ENCODE results near the gene TRIM34.
"Not testable (repeated sequence)": the region's sequence is repeated elsewhere in the genome, so short reads cannot be mapped to it uniquely, and the experiment has no call there.

Gene TRIM34

DNA sequence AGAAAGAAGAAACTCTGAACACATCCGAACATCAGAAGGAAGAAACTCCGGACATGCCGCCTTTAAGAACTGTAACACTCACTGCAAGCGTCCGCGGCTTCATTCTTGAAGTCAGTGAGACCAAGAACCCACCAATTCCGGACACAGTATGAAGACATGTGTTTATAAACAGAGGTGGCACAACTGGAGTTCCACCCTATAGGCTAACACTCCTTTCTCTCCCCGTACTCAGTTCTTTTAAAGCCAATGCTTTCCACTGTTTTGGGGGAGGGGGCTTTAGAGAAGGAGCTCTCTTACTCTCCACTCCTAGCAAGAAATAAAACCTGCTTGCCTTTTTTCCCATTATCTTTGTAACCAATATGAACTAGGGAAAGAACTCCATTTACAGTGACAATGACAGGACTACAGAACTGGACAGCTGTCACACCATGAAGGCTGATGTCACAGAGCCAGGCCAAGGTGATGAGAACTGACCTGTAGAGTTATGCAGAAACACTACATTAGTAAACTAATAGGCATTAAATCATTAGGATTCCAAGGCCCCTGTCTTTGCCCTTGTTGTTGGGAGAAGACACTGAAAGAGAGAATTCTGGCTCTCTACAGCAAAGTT lies 59.3 kb downstream of the TRIM34 start:
- no peak for DNase-seq (ENCODE audit: low read depth in 2 of 2)

GRCh38 chr11:5684646-5685362 lies 60.0 kb downstream of the TRIM34 start, which contains the start of gene TRIM5:
TSS of gene TRIM5 (minus strand) at chr11:5685074. CDS start at chr11:5680177, 4,897 bp downstream.
- peak; percentile 93 to 94 for DNase-seq (ENCODE audit: low read depth in 2 of 2)

DNA sequence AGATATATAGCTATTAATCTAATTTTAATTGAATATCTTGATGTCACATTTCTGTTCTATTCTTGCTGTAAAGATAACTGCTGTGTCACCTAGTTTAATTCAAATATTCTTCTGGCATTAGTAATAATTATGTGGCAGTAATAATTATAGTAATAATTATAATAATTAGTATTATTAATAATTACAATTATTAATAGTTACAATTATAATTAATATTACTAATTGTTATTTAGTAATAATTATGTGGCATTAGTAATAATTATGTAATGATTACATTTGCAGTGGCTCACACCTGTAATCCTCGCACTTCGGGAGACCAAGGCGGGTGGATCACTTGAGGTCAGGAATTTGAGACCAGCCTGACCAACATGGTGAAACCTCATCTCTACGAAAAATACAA lies 61.6 kb downstream of the TRIM34 start:
- DNase-seq (ENCODE audit: low read depth in 2 of 2) = no peak

- DNase-seq (ENCODE audit: low read depth in 2 of 2) = no peak
Measured at GRCh38 chr11:5688482-5688881, 63.7 kb downstream of the TRIM34 start.

- DNase-seq (ENCODE audit: low read depth in 2 of 2) = peak; percentile 25 to 41
Measured at GRCh38 chr11:5689551-5689983, 64.8 kb downstream of the TRIM34 start, which contains the start of gene TRIM22. TSS of gene TRIM22 (plus strand) at chr11:5689790. CDS start at chr11:5696233, 6,443 bp downstream.

GRCh38 chr11:5690216-5690615 lies 65.4 kb downstream of the TRIM34 start:
- DNase-seq (ENCODE audit: low read depth in 2 of 2) = no peak

- DNase-seq (ENCODE audit: low read depth in 2 of 2) = no peak
Measured at GRCh38 chr11:5690736-5691135, 65.9 kb downstream of the TRIM34 start.

- DNase-seq (ENCODE audit: low read depth in 2 of 2) = not testable (repeated sequence)
Measured at GRCh38 chr11:5691238-5691963, 66.6 kb downstream of the TRIM34 start.

DNA sequence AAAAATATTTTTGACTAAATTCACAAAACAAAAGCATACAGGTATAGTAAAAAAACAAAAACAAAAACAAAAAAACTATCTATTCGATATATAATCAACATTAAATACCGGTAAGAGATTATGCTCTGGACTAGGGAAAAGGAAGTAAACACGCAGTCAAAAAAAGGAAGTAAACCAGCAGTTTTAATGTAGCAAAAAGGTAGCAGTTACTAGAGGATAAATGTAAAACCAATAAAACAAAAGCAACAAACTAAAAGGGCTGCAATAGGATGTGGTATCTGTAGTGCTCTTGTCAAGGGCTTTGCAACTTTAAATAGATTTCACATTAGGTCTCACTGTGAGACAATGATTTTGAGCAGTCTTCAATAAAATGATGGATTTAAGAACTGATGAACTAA lies 67.2 kb downstream of the TRIM34 start:
- no peak for DNase-seq (ENCODE audit: low read depth in 2 of 2)
